ENCODE measurements around the gene C1S. TPM values are rescaled to one million over a fixed set of nuclear protein-coding genes. Genes with fewer than 3 reads are reported as not detected.

Gene C1S
- total and polyA plus RNA-seq, 2 donors (not counting 3 experiments of a cell fraction or from before 2014, with no cell fraction given), result 0.32 to 0.38 TPM

GRCh38 chr12:7108003-7108795, 47.7 kb downstream of the C1S start:
- peak overlapping the region; percentile 80 for H3K4me2 ChIP-seq (ENCODE audit: insufficient read depth, low read length)
- peak overlapping the region; percentile 82 for H3K9ac ChIP-seq (replicated peaks; ENCODE audit: extremely low read depth, insufficient read depth, low read length)
- no peaks in the 10 kb centered on the region for H3K36me3 ChIP-seq (ENCODE audit: control insufficient read depth in 2 of 2, extremely low read depth in 1 of 2, insufficient read depth in 2 of 2, low read length in 2 of 2)
- DNase-seq (ENCODE audit: low read depth, low spot score), result peak; percentile 28
- peaks cover 8% of the 10 kb centered on the region for H3K4me1 ChIP-seq (ENCODE audit: control insufficient read depth, extremely low read depth, insufficient read depth, low read length)
- BruUV-seq (replicated peaks), result TSS peak; percentile 18
- peak overlapping the region; percentile 61 for H3K27ac ChIP-seq (ENCODE audit: insufficient read depth, low read depth, low read length)
- H3K9me3 ChIP-seq (replicated peaks; ENCODE audit: control insufficient read depth, insufficient read depth, low read length), result no peaks in the 10 kb centered on the region
- H3K9me1 ChIP-seq (replicated peaks; ENCODE audit: control insufficient read depth, extremely low read depth, insufficient read depth, low read length), result no peaks in the 10 kb centered on the region
- dilution Hi-C loops (cut with MboI; ENCODE audit: extremely low pct_ligation_motif_present, low sequenced_read_pairs) (no loop called here), intact Hi-C loops (cut with micrococcal nuclease) (loop anchor here (2.0 to 5.0 kb wide), 4 partner anchors 15 to 236 kb away; partner anchors contain the start of genes C1R, EMG1, LPCAT3 and PHB2)
- peak overlapping the region; percentile 21 to 64 (median 39) for H3K4me3 ChIP-seq (replicated peaks in 1 of 3; ENCODE audit: insufficient read depth in 1 of 3, low read depth in 1 of 3, low read length in 3 of 3)
- no peaks in the 10 kb centered on the region for H3K27me3 ChIP-seq (ENCODE audit: control insufficient read depth in 2 of 2, insufficient read depth in 2 of 2, low read length in 2 of 2)
- POLR2A ChIA-PET, result interaction anchor here (0.9 kb wide), 1 partner anchor 165 kb away, joined by 3 read pairs; the partner anchor contains the start of genes C12orf57 and RNU7-1
- peak; percentile 70 for FAIRE-seq
- H3K79me2 ChIP-seq (ENCODE audit: control insufficient read depth, insufficient read depth, low read length), result no peaks in the 10 kb centered on the region
- H4K20me1 ChIP-seq (replicated peaks; ENCODE audit: control insufficient read depth, extremely low read depth, insufficient read depth, low read length), result no peaks in the 10 kb centered on the region
- CTCF ChIA-PET, result interaction anchor here (0.7 to 6.5 kb wide), 16 partner anchors 9 to 239 kb away, joined by 3 to 73 read pairs (median 7); partner anchors contain the start of genes C12orf57, C1S, CLSTN3 and RNU7-1
- peak overlapping the region; percentile 92 for H2AFZ ChIP-seq (ENCODE audit: low read depth, low read length)
- no peak for TF ChIP-seq EZH2 (IDR thresholded peaks at IDR 0.05; ENCODE audit: borderline replicate concordance, low read depth, low read length, severe bottlenecking)
- peak; percentile 65 for TF ChIP-seq POLR2AphosphoS5 (IDR thresholded peaks at IDR 0.05; ENCODE audit: insufficient read depth, low read depth, low read length)
- no peak for TF ChIP-seq MAX (IDR thresholded peaks at IDR 0.05; ENCODE audit: insufficient read depth, insufficient read length)
- peak; percentile 68 for TF ChIP-seq POLR2A (IDR thresholded peaks at IDR 0.05; ENCODE audit: low read depth, low read length)
- no peak for TF ChIP-seq JUN (IDR thresholded peaks at IDR 0.05; ENCODE audit: borderline replicate concordance, insufficient read depth, insufficient read length, low read depth)

Measured in endothelial cell of umbilical vein (primary cell).